Neural cell (in vitro differentiated cells): ENCODE results near the gene RPL7A.

Source experiments
- CTCF ChIP-seq: fragments of 450-650 bp; IDR thresholded peaks from 2 replicates; pipeline ENCODE4 v1.5.1; 2014; ENCODE audit warnings: antibody characterized with exemption, mild to moderate bottlenecking, moderate library complexity; ENCODE audit not compliant: poor library complexity, severe bottlenecking
- EP300 ChIP-seq: fragments of 450-650 bp; conservative IDR thresholded peaks from 2 replicates; pipeline ENCODE4 v1.6.1; 2014; ENCODE audit warnings: antibody characterized with exemption, mild to moderate bottlenecking, moderate library complexity; ENCODE audit not compliant: poor library complexity, severe bottlenecking
- EZH2 ChIP-seq: fragments of 200-600, 300-800 bp; shearing (Covaris generic), sonication (generic); IDR thresholded peaks from 2 replicates; pipeline ENCODE4 v1.6.1; 2014; ENCODE audit warnings: antibody characterized with exemption, low read length, borderline replicate concordance, mild to moderate bottlenecking; ENCODE audit not compliant: insufficient read depth, poor library complexity, severe bottlenecking
- MXI1 ChIP-seq: fragments of 450-650 bp; conservative IDR thresholded peaks from 2 replicates; pipeline ENCODE4 v1.6.1; 2014; ENCODE audit warnings: antibody characterized with exemption, mild to moderate bottlenecking; ENCODE audit not compliant: poor library complexity, severe bottlenecking
- POLR2AphosphoS5 ChIP-seq: IDR thresholded peaks from 2 replicates; pipeline ENCODE4 v1.6.1; 2012
- RAD21 ChIP-seq: fragments of 450-650 bp; conservative IDR thresholded peaks from 2 replicates; pipeline ENCODE4 v1.6.1; 2014; ENCODE audit warnings: antibody characterized with exemption, mild to moderate bottlenecking, moderate library complexity
- SMC3 ChIP-seq: fragments of 450-650 bp; conservative IDR thresholded peaks from 2 replicates; pipeline ENCODE4 v1.6.1; 2014; ENCODE audit warnings: antibody characterized with exemption, mild to moderate bottlenecking, moderate library complexity; ENCODE audit not compliant: poor library complexity
- TF ChIP-seq, protein P1 (sequence below): IDR thresholded peaks from 2 replicates; pipeline ENCODE4 v1.6.1; 2012; ENCODE audit warnings: borderline replicate concordance

GRCh38 chr9:133322701-133323100 lies 25.3 kb upstream of the RPL7A start:
- no peak for TF ChIP-seq CTCF
- TF ChIP-seq, protein P1, sequence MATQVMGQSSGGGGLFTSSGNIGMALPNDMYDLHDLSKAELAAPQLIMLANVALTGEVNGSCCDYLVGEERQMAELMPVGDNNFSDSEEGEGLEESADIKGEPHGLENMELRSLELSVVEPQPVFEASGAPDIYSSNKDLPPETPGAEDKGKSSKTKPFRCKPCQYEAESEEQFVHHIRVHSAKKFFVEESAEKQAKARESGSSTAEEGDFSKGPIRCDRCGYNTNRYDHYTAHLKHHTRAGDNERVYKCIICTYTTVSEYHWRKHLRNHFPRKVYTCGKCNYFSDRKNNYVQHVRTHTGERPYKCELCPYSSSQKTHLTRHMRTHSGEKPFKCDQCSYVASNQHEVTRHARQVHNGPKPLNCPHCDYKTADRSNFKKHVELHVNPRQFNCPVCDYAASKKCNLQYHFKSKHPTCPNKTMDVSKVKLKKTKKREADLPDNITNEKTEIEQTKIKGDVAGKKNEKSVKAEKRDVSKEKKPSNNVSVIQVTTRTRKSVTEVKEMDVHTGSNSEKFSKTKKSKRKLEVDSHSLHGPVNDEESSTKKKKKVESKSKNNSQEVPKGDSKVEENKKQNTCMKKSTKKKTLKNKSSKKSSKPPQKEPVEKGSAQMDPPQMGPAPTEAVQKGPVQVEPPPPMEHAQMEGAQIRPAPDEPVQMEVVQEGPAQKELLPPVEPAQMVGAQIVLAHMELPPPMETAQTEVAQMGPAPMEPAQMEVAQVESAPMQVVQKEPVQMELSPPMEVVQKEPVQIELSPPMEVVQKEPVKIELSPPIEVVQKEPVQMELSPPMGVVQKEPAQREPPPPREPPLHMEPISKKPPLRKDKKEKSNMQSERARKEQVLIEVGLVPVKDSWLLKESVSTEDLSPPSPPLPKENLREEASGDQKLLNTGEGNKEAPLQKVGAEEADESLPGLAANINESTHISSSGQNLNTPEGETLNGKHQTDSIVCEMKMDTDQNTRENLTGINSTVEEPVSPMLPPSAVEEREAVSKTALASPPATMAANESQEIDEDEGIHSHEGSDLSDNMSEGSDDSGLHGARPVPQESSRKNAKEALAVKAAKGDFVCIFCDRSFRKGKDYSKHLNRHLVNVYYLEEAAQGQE, result no peak
- no peak for TF ChIP-seq EZH2
- TF ChIP-seq EP300, result no peak
- no peak for TF ChIP-seq RAD21
- no peak for TF ChIP-seq SMC3
- TF ChIP-seq POLR2AphosphoS5, result no peak
- TF ChIP-seq MXI1, result no peak
